Urinary bladder (tissue), 4 donors: ENCODE results near the gene FOXF2. TPM values are rescaled to one million over a fixed set of nuclear protein-coding genes. Genes with fewer than 3 reads are reported as not detected.

Source experiments
- DNase-seq: peaks from one replicate; pipeline ENCODE4 v3.0.0-alpha.2; 2015; ENCODE audit errors: extremely low spot score
- H3K27ac ChIP-seq: one replicate; pipeline ENCODE4 v1.5.1; 2013; ENCODE audit warnings: low read depth, mild to moderate bottlenecking, moderate library complexity
- H3K36me3 ChIP-seq: one replicate; pipeline ENCODE4 v1.6.1; 2013; ENCODE audit warnings: mild to moderate bottlenecking, moderate library complexity; ENCODE audit not compliant: insufficient read depth
- H3K4me1 ChIP-seq: one replicate; pipeline ENCODE4 v1.6.1; 2013; ENCODE audit warnings: mild to moderate bottlenecking, moderate library complexity; ENCODE audit not compliant: insufficient read depth
- H3K4me3 ChIP-seq: one replicate; pipeline ENCODE4 v1.5.1; 2013; ENCODE audit warnings: low read depth, low read length
- WGBS: extraction: QIAGEN DNeasy Blood & Tissue Kit; methylation state at CpG from one replicate; pipeline ENCODE4 v1.1.7; 2013; 5-methylcytosine and 5-hydroxymethylcytosine counted together
- polyA plus RNA-seq: library from polyadenylated mRNA; stranded (reverse); fragments of 200-250 nt; gene quantifications from one replicate; pipeline ENCODE4 v1.2.3, GENCODE V29; 2013
- total RNA-seq: library from RNA; depleted of rRNA; stranded (reverse); fragments of >200 nt; gene quantifications from one replicate; pipeline ENCODE4 v1.2.3, GENCODE V29; 2014
- donor health status: healthy with polysubstance abuse.
- donor health status: healthy.

FOXF2 gene
- total and polyA plus RNA-seq, 2 donors, result 6.6 to 13.1 TPM

DNA sequence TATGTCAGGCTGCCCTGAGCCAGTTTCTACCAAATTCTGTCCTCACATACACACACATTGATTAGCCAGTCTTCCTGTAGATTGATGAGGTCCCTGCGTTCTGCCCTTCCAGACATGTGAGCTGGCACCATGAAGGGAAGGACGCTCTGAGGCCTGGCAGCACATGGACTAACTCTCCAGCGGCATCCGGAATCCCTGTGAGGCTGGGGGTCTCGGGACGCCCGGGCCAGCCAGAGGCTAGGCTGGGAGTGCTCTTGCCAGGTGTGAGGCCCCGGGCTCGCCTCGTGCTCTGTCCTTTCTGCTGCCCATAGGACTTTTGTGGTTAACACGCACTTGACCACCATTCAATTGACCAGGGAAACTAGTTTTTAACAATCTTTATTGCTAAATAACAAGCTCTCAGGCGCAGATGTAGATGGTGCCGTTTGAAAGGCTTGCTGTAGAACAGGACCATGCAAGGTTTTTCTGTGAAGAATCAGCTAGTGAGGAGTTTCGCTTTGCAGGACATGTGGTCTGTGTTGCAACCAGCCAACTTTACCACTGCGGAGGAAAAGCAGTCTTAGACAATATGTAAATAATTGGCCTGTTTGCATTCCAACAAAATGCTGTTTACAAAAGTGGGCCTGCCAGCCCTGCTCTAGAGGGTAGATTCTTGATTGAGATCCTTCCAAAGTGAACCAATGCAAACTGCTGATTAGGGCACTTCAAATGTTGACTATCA lies 29.3 kb downstream of the FOXF2 start:
- 72% methylated on average over 15 of the region's 15 CpGs for WGBS
- DNase-seq, result no peak
- no peak overlapping the region for H3K4me3 ChIP-seq

GRCh38 chr6:1420382-1420781 lies 31.0 kb downstream of the FOXF2 start:
- Histone ChIP-seq H3K27ac (no peak overlapping the region), H3K36me3 (no peaks in the 10 kb centered on the region), H3K4me1 (no peaks in the 10 kb centered on the region), H3K4me3 (no peak overlapping the region)
- DNase-seq, result no peak
- 96% methylated on average over 1 of the region's 1 CpG for WGBS

More for the DNA sequence above, 29.3 kb downstream of the FOXF2 start:
- Histone ChIP-seq H3K36me3 (no peaks in the 10 kb centered on the region), H3K27ac (no peak overlapping the region), H3K4me1 (no peaks in the 10 kb centered on the region)

GRCh38 chr6:1422290-1422689 lies 32.9 kb downstream of the FOXF2 start:
- Histone ChIP-seq H3K36me3 (no peaks in the 10 kb centered on the region), H3K27ac (no peak overlapping the region), H3K4me1 (no peaks in the 10 kb centered on the region), H3K4me3 (no peak overlapping the region)
- 81% methylated on average over 1 of the region's 1 CpG for WGBS
- DNase-seq, result no peak

GRCh38 chr6:1423578-1423977 lies 34.2 kb downstream of the FOXF2 start:
- H3K4me3 ChIP-seq, result no peak overlapping the region
- no peaks in the 10 kb centered on the region for H3K4me1 ChIP-seq
- H3K36me3 ChIP-seq, result no peaks in the 10 kb centered on the region
- WGBS, result 86% methylated on average over 9 of the region's 9 CpGs
- DNase-seq, result no peak
- no peak overlapping the region for H3K27ac ChIP-seq

GRCh38 chr6:1424306-1424927 lies 35.0 kb downstream of the FOXF2 start:
- H3K4me1 ChIP-seq, result no peaks in the 10 kb centered on the region
- no peaks in the 10 kb centered on the region for H3K36me3 ChIP-seq
- no peak overlapping the region for H3K4me3 ChIP-seq
- 24% methylated on average over 16 of the region's 16 CpGs for WGBS
- DNase-seq, result no peak
- no peak overlapping the region for H3K27ac ChIP-seq

- Histone ChIP-seq H3K4me1 (no peaks in the 10 kb centered on the region), H3K4me3 (no peak overlapping the region), H3K27ac (no peak overlapping the region), H3K36me3 (no peaks in the 10 kb centered on the region)
- no peak for DNase-seq
- WGBS, result 65% methylated on average over 10 of the region's 10 CpGs
These were observed 37.0 kb downstream of the FOXF2 start for GRCh38 chr6:1426416-1426815.

DNA sequence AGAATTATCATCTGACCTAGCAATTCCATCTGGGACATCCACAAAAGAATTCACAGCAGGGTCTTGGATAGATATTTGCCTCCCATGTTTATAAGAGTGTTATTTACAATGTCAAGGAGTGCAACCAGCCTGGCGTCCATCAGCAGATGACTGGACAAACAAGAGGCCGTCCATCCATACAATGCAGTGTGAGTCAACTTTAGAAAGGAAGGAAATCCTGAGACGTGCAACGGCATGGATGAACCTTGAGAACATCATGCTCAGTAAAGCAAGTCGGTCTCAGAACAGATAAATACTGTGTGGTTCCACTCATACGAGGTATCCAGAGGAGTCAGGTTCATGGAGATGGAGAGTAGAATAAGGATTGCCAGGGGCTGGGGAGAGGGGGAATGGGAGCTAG lies 46.4 kb downstream of the FOXF2 start:
- no peak for DNase-seq
- H3K36me3 ChIP-seq, result no peaks in the 10 kb centered on the region
- H3K4me1 ChIP-seq, result no peaks in the 10 kb centered on the region
- H3K27ac ChIP-seq, result no peak overlapping the region
- no peak overlapping the region for H3K4me3 ChIP-seq
- WGBS, result 43% methylated on average over 6 of the region's 6 CpGs

- DNase-seq, result peak; percentile 58
- WGBS, result 23% methylated on average over 18 of the region's 18 CpGs
- no peaks in the 10 kb centered on the region for H3K36me3 ChIP-seq
- no peak overlapping the region for H3K4me3 ChIP-seq
- no peak overlapping the region for H3K27ac ChIP-seq
- no peaks in the 10 kb centered on the region for H3K4me1 ChIP-seq
These were observed 47.2 kb downstream of the FOXF2 start for GRCh38 chr6:1436334-1437306.

- no peak overlapping the region for H3K4me3 ChIP-seq
- no peak overlapping the region for H3K27ac ChIP-seq
- H3K4me1 ChIP-seq, result no peaks in the 10 kb centered on the region
- WGBS, result 71% methylated on average over 21 of the region's 21 CpGs
- H3K36me3 ChIP-seq, result no peaks in the 10 kb centered on the region
- DNase-seq, result no peak
These were observed 48.4 kb downstream of the FOXF2 start for GRCh38 chr6:1437553-1438406.

DNA sequence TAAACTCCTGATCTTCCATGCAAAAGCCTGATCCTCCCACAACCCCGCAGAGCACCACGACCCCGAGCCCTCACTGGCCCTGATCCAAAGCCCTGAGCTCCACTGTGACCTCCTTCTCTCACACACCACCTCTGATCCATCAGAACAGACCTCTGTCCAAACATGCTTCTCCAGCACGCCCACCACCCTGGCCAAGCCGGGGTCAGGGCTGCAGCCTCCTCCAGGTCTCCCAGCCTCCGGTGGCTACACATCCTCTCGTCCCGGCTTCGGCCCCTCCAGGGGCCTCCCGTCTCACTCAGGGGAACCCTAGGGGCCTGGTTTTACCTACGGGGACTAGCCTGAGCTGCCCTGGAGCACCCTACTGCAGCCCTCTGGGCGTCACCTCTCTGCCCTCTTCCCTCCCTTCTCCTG lies 49.1 kb downstream of the FOXF2 start:
- no peak overlapping the region for H3K4me3 ChIP-seq
- no peak overlapping the region for H3K27ac ChIP-seq
- 60% methylated on average over 12 of the region's 12 CpGs for WGBS
- DNase-seq, result no peak
- no peaks in the 10 kb centered on the region for H3K4me1 ChIP-seq
- H3K36me3 ChIP-seq, result no peaks in the 10 kb centered on the region

DNA sequence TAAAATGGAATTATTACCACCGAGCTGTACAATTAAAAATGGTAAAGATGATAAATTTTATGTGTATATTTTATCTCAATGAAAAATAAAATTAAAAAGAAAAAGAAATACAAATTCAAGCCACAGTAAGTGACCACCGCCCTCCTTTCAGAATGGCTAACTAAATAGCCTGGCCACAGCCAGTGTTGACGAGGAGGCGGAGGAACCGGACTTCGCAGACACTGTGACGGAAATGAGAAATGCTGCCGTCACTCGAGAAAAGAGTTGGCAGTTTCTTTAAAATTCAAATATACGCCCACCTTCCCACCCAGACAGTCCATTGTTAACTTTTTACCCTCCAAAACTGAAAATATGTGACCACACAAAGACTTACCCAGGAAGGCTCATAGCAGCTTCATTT lies 50.0 kb downstream of the FOXF2 start:
- WGBS, result 83% methylated on average over 10 of the region's 10 CpGs
- H3K27ac ChIP-seq, result no peak overlapping the region
- DNase-seq, result no peak
- no peaks in the 10 kb centered on the region for H3K36me3 ChIP-seq
- H3K4me1 ChIP-seq, result no peaks in the 10 kb centered on the region
- no peak overlapping the region for H3K4me3 ChIP-seq

GRCh38 chr6:1442929-1443328 lies 53.6 kb downstream of the FOXF2 start:
- 90% methylated on average over 4 of the region's 4 CpGs for WGBS
- Histone ChIP-seq H3K36me3 (no peaks in the 10 kb centered on the region), H3K4me3 (no peak overlapping the region), H3K4me1 (no peaks in the 10 kb centered on the region), H3K27ac (no peak overlapping the region)
- DNase-seq, result no peak
